Fibroblast of mammary gland (primary cell): ENCODE measurements around the gene RAB10.

Experiments
- DNase-seq: peaks from one replicate; pipeline ENCODE4 v3.0.0-alpha.2; 2010; ENCODE audit warnings: low read depth
- H3K4me3 ChIP-seq: 2 replicates; pipeline ENCODE4 v1.5.1; 2011; ENCODE audit warnings: low read depth, mild to moderate bottlenecking, low read length, moderate library complexity; ENCODE audit not compliant: control insufficient read depth
- TF ChIP-seq, protein P1 (sequence below): conservative IDR thresholded peaks from 2 replicates; pipeline ENCODE4 v1.5.1; 2011; ENCODE audit warnings: low read depth, low read length, inconsistent platforms; ENCODE audit not compliant: control insufficient read depth, insufficient read depth

RAB10 gene

DNA sequence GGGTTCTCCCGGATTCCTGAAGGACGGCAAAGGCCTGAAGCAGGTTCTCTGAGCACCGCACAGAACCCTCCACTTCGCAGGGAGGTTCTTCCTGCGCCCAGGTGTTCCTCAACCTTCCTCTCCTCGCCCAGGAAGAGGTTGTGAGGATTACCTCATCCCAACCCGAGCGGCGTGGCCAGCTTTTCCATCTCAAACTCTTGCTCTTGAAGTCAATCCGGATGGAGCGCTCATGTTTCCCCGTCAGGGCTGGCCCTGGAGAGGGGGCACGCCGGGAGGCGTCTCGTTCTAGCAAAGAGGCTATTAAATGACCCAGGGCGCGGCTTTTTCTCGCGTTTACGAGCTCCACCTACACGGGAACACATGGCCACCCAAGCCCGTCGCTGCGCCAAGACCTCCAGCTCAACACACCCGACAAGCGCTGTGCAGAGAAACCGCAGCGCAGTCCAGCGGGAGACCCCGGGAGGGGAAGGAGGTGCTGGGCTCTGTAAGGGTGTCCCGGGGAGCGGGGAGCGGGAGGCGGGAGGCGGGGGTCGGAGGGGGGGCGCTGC lies 540 bp upstream of the RAB10 start:
- peak; percentile 79 for DNase-seq
- H3K4me3 ChIP-seq = peak overlapping the region; percentile 81
- TF ChIP-seq, protein P1, sequence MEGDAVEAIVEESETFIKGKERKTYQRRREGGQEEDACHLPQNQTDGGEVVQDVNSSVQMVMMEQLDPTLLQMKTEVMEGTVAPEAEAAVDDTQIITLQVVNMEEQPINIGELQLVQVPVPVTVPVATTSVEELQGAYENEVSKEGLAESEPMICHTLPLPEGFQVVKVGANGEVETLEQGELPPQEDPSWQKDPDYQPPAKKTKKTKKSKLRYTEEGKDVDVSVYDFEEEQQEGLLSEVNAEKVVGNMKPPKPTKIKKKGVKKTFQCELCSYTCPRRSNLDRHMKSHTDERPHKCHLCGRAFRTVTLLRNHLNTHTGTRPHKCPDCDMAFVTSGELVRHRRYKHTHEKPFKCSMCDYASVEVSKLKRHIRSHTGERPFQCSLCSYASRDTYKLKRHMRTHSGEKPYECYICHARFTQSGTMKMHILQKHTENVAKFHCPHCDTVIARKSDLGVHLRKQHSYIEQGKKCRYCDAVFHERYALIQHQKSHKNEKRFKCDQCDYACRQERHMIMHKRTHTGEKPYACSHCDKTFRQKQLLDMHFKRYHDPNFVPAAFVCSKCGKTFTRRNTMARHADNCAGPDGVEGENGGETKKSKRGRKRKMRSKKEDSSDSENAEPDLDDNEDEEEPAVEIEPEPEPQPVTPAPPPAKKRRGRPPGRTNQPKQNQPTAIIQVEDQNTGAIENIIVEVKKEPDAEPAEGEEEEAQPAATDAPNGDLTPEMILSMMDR = no peak

DNA sequence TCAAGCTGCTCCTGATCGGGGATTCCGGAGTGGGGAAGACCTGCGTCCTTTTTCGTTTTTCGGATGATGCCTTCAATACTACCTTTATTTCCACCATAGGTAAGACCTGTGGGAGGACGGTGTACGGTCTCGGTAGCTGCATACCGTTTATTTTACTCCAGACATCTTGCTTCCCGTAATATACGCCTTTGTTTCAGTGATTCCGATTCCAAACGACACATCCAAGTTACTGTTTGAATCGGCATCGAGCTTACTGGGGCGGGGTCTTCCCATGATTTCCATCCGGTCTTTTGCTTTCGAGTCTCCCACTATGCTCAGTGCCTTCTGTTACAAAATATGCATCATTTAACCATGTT lies 731 bp downstream of the RAB10 start:
- TF ChIP-seq, protein P1 = no peak
- no peak for DNase-seq
- peak overlapping the region; percentile 100 for H3K4me3 ChIP-seq

DNA sequence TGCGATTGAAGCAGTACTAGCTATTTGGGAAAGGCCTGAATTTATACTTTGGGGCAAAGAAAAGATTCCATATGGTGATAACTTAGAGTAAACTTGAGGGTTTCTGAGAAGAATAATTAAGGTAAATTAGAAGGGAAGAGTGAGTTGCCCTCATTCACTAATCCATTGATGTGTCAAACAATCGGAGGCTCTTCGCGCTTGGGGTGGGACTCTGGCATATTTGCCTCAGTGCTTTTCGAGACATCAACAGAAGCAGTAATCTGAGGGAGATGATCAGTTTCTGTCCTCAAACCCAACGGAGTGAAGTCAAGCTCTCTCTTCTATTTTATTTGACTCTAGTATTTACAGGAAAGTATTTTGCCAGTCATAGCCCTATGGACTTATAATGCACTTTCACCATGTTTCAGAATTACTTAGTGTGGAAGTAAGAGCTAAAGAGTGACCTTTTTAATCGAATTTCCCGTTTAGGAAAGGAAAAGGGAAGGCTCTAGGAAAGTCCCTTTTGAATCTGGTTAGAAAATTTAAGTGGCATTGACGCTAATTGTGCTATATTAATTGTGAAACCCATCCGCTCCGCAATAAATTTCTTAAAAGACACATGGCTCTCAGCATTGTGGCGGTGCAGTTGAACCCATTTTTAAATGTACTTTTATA lies 1.3 kb downstream of the RAB10 start:
- TF ChIP-seq, protein P1 = no peak
- DNase-seq = no peak
- H3K4me3 ChIP-seq = peak overlapping the region; percentile 100

DNA sequence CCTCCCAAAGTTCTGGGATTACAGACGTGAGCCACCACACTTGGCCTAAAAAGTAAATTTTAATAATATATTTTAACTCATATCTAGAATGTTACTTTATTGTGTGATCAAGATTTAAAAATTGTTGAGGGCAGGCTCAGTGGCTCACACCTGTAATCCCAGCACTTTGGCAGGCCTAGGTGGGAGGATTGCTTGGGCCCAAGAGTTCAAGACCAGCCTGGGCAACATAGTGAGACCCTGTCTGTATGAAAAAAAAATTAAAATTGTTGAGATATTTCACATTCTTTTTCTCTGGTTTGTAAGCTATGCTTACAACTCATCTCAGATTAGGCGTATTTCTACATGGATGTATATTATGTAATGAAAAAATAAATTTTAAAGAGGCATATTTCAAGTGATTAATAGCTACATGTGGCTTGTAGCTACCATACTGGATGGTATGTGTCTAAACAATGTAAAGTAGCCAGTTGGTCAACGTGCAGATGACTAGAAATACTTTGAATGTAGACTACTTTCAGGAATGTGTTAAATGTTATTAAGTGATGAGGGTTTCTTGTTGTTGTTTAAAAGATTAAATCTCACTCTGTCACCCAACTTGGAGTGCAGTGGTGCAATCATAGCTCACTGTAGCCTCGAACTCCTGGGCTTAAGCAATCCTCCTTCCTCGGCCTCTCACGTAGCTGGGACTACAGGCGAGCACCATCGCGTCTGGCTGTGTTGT lies 5.9 kb downstream of the RAB10 start:
- no peak overlapping the region for H3K4me3 ChIP-seq
- TF ChIP-seq, protein P1 = no peak
- DNase-seq = no peak

DNA sequence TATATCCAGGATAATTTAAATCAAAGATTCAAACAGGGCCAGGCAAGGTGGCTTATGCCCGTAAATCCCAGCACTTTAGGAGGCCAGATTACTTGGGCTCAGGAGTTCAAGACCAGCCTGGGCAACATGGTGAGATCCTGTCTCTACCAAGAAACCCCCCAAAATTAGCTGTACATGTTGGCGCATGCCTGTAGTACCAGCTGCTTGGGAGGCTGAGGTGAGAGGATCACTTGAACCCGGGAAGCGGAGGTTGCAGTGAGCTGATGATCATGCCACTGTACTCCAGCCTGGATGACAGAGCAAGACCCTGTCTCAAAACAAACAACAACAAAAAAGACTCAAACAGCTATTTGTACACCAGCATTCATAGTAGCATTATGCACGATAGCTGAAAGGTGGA lies 9.2 kb downstream of the RAB10 start:
- no peak for DNase-seq
- H3K4me3 ChIP-seq = no peak overlapping the region
- TF ChIP-seq, protein P1 = no peak

DNA sequence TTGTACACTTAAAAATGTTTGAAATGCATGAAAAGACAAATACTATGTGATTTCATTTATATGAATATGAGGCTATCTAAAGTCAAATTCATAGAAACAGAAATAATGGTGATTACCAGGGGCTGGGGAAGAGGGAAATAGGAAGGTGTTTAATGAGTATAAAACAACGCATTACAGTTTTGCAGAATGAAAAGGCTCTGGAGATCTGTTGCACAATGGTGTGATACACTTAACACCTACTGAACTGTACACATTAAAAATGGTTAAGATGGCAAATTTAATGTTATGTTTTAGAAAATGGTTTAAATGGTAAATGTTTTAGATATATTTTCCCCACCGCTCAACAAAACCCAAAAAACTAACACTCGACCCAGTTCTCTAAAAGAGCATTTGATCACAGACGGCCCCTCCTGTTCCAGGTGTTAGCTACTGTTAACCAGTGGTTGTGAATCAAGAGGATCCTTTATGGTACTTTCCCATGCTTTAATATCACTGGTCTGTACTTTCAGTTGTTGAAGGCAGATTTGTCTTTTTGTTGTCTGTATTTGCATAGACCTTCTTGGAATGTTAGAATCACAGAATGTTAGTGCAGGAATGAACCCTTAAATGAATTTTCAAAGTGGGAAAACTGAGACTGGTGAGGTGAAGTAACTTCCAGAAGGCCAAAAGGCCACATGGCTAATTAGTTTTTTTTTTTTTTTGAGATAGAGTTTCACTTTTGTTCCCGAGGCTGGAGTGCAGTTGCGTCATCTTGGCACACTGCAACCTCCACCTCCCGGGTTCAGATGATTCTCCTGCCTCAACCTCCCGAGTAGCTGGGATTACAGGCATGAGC lies 10.2 kb downstream of the RAB10 start:
- TF ChIP-seq, protein P1 = no peak
- no peak overlapping the region for H3K4me3 ChIP-seq
- DNase-seq = peak; percentile 69
